ENCODE results near the gene DOK7.

DNA sequence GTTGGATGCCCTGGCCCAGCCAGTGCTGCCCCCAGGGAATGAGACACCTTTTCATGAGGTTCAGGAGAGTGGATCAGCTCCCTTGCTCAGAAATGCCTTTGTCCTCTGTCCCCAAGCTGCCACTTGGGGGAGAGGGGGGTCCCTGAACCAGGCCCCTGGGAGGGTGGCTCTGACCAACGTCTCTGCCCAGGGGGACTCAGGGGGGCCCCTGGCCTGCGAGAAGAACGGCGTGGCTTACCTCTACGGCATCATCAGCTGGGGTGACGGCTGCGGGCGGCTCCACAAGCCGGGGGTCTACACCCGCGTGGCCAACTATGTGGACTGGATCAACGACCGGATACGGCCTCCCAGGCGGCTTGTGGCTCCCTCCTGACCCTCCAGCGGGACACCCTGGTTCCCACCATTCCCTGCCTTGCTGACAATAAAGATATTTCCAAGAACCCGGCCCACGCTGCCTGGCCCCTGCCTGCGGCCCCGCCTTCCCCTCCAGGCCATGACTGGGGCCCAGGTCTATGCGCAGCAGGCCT, 14.0 kb upstream of the DOK7 start:
- TF ChIP-seq, protein P1, sequence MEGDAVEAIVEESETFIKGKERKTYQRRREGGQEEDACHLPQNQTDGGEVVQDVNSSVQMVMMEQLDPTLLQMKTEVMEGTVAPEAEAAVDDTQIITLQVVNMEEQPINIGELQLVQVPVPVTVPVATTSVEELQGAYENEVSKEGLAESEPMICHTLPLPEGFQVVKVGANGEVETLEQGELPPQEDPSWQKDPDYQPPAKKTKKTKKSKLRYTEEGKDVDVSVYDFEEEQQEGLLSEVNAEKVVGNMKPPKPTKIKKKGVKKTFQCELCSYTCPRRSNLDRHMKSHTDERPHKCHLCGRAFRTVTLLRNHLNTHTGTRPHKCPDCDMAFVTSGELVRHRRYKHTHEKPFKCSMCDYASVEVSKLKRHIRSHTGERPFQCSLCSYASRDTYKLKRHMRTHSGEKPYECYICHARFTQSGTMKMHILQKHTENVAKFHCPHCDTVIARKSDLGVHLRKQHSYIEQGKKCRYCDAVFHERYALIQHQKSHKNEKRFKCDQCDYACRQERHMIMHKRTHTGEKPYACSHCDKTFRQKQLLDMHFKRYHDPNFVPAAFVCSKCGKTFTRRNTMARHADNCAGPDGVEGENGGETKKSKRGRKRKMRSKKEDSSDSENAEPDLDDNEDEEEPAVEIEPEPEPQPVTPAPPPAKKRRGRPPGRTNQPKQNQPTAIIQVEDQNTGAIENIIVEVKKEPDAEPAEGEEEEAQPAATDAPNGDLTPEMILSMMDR (conservative IDR thresholded peaks at IDR 0.05 in 1 of 2, IDR thresholded peaks at IDR 0.05 in 1 of 2; ENCODE audit: low read depth in 1 of 2, low read length in 2 of 2), result no peak
- no peak for TF ChIP-seq EZH2 (IDR thresholded peaks at IDR 0.05; ENCODE audit: low read length, missing control alignments)

All from fibroblast of lung (primary cell).